Measurements from ENCODE around the gene GRM8.
"Not testable (repeated sequence)": the region's sequence is repeated elsewhere in the genome, so short reads cannot be mapped to it uniquely, and the experiment has no call there.

GRM8 gene

DNA sequence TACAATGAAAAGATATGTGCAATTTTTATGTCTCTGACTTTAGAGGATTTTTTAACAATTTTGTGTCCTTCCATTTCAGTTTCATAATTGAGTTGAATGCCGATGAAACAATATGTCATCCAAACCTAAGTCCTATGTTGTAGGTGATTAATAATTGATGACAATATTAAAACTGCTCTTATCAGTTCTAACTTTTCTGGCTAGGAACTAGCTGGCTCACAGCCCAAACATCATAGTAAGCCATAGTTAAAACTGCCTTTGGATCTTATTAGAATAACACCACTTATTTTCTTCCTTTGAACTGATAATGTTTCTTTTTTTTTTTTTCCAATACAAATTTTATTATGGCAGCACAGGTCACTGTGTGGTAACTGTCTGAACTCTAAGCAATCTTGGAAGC is 230.9 kb downstream of the GRM8 start:
- no peak for DNase-seq

DNA sequence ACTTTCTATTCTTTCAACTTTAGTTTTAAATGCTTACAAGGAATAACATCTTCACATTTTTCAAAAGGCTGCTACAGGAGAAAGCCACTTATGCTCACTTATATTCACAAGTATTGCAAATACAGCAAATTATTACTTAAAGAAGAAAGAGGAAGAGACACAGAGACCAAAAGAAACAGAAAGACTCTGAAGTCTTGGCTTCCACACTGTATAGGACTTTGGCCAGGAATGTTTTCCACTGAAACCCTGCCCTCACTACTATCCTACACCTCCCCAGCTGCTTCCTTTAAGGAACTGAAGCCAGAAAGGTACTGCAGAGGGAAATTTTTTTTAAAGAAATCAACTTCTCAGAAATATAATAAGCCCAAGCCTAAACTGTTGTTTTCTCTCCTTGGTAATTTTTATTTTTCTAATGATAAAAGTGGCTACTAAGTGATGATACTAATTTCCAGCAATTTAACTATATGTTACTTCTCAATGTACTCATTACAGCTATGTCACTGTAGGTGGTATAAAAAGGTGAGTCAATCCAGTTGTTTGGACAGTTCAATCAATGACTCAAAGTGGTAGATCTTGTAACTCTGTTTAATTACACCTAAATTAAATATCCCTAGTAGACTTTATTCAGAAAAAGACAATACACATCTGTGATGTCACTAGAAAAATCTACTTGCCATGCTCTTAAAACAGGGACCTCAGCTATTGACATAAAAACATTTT is 231.6 kb downstream of the GRM8 start:
- DNase-seq, result no peak

GRCh38 chr7:127018889-127019288 is 233.9 kb downstream of the GRM8 start:
- DNase-seq, result no peak

GRCh38 chr7:127017196-127017595 is 235.5 kb downstream of the GRM8 start:
- no peak for DNase-seq

DNA sequence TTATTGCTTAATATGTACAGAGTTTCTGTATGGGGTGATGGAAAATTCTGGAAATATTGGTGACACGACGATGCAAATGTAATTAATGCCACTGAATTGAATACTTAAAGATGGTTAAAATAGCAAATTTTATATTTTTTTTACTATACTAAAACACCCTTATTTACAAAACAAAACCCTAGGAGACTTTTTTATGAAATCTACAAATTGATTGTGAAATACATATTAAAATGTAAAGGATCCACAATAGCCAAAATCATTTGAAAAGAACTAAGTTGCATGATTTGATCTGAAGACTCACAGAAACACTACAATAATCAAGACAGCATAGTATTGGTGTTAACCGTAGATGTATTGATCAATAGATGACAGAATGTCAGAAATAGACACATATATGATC is 252.0 kb downstream of the GRM8 start:
- DNase-seq, result no peak

DNA sequence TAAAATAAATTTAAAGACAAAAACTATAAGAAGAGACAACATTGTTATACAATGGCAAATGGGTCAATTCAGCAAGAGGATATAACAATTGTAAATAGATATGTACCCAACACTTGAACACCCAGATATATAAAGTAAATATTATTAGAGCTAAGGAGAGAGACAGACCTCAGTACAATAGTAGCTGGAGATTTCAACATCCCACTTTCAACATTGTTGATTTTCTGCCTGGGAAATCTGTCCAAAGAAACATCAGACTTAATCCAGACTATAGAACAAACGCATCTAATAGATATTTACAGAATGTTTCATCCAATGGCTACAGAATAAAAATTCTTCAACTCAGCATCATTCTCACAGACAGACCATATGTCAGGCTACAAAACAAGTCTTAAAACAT is 256.1 kb downstream of the GRM8 start:
- DNase-seq, result no peak

- no peak for DNase-seq
Observed at GRCh38 chr7:126993626-126994213, 259.0 kb downstream of the GRM8 start.

DNA sequence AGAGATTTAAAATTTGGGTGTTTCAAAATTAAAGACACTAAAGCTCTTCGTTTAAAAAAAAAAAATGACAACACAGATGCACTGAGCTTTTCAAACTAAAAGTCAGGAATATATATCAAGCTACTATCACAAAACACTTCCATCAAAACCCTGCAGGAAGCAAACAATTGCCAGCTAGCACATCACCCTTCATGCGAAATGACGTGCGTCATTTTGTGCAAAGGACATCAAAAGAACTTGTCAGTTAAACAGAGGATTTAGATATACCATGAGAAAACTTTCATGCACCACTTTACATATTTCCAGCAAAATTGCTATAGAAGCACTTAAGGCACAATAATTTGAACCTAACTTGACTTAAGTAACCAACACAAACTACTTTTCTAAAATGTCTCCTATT is 264.7 kb downstream of the GRM8 start:
- no peak for DNase-seq

- no peak for DNase-seq
Observed at GRCh38 chr7:126979722-126980121, 273.0 kb downstream of the GRM8 start.

DNA sequence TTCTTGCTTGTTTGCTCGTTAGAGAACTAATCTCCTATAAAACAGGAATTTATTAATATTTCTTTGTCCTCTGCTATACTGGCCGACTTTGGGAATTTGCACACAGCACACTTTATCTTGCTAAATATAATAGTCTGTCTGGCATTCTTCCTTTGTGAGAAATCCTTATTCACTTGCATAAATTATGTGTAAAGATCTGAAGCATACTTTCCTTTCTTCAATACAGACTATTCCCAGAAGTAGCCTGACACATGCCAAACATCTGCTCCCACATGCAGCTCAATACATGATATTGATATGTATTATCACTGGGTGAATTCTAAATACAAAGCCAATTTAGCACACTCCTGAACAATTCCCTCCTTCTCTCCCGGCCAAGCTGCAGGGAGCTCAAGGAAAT is 273.9 kb downstream of the GRM8 start:
- no peak for DNase-seq

DNA sequence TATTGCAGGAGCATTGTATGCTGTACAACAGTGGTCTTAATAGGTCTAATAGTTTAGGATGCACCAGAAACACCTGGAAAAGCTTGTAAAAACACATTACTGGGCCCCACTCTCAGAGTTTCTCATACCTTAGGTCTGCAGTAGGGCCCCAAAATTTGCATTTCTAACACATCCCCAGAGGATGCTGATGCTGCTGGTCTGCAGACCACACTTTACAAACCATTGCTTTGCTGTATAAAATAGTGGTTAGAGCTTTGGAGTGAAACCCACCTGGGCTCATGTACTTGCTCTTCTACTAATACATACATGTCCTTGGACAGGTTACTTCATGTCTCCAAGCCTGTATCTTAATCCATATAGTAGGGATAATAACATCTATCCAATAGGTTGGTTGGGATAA is 279.7 kb downstream of the GRM8 start:
- DNase-seq, result no peak

- DNase-seq, result no peak
Observed at GRCh38 chr7:126972571-126972970, 280.2 kb downstream of the GRM8 start.

DNA sequence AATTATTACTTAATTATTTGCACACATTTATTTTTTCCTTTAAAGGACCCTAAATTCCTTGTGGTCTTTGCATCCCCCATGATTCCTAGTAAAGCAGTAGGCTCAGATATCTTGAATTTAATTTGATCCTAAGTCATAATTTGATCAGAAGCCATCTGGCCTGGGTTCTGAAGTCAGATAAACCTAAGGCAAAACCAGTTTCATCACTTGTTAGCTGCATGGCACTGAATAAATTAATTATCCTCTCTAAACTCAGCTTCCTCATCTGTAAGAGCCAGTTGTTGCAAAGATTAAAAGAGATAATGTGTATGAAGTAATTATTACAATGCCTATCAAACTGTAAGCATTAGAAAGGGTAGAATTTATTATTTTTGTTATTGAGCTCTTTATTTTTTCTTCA is 293.1 kb downstream of the GRM8 start:
- no peak for DNase-seq

- DNase-seq, result no peak
Observed at GRCh38 chr7:126958367-126958766, 294.4 kb downstream of the GRM8 start.

GRCh38 chr7:126957443-126957842 is 295.3 kb downstream of the GRM8 start:
- DNase-seq, result no peak

- no peak for DNase-seq
Observed at GRCh38 chr7:126953461-126953860, 299.3 kb downstream of the GRM8 start.

- DNase-seq, result no peak
Observed at GRCh38 chr7:126948664-126949063, 304.1 kb downstream of the GRM8 start.

DNA sequence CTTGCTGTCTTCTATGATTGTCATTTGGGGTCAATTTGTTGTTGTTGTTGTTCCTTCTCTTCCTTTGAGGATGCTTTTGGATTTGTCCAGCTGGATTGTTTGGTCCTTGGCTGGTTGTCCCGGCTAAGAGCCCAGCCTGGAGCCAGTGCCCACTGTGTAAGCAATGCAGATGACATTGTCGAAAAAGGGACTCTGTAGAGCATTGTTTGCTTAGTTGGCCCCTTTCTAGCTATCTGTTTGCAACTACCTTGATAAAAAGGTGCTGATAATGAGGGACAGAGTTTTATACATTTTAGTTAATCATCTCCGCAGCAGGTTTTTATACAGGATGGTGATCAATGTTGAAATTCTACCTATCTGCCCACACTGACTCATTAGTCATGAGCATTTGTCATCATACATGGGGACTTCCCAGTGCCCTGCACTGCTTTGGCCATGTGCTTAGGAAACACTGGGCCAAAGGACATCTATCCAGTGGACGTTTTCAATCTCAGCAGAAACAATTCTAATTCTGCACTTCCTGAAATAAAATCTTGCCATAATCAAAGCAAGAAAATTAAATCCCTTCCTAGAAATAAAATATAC is 311.9 kb downstream of the GRM8 start:
- DNase-seq, result no peak

DNA sequence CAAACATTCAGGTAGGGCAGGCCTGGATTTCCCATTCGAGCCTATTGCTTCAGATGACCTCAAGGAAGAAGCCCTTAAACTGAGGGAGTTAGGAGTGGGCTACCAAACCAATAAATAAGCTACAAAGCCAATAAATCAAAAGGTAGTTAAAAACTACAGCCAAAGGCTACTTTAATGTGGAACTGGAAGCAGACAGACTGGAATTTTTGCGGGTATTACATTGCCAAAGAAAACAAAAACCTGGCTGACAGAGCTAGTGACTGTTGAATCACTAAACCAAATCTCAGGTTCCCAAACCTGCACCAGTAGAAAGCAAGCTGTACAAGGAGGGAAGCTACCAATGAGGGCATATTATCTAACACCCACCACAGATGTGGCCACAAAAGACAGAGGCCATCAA is 315.6 kb downstream of the GRM8 start:
- DNase-seq, result no peak

- no peak for DNase-seq
Observed at GRCh38 chr7:126931581-126931980, 321.2 kb downstream of the GRM8 start.

- no peak for DNase-seq
Observed at GRCh38 chr7:126930166-126930565, 322.6 kb downstream of the GRM8 start.

GRCh38 chr7:126924477-126924876 is 328.3 kb downstream of the GRM8 start:
- DNase-seq, result no peak

GRCh38 chr7:126911627-126912026 is 341.1 kb downstream of the GRM8 start:
- DNase-seq, result not testable (repeated sequence)

DNA sequence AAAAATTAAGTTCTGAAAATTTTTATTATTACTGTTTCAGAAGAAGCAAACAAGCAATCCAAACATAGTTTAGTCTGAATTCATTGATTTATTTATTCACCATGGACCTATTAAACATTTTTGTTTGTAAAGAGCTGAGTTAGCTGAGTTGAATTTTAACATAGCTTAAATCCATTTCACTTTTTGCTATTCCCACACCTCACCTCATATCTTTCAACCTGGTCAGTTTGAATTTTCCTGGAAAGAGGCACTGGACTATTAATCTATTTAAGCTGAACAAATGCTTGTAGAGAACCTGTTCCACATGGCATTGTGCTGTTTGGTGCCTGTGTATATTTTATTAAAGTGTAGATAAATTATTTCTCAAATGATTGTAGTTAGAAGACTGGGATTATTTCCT is 344.2 kb downstream of the GRM8 start:
- DNase-seq, result not testable (repeated sequence)

- not testable (repeated sequence) for DNase-seq
Observed at GRCh38 chr7:126907657-126908056, 345.1 kb downstream of the GRM8 start.

Data from effector CD8-positive, alpha-beta T cell (primary cell).